NCI-H524 (cell line): Measurements from ENCODE around the gene RAB40AL.

Source experiments
- DNase-seq, 2 experiments: peaks; one replicate each; lab custom pipeline; 2025; lab: John Stamatoyannopoulos, UW

The RAB40AL gene

GRCh38 chrX:102983205-102983604, 46.1 kb downstream of the RAB40AL start:
- no peak for DNase-seq

DNA sequence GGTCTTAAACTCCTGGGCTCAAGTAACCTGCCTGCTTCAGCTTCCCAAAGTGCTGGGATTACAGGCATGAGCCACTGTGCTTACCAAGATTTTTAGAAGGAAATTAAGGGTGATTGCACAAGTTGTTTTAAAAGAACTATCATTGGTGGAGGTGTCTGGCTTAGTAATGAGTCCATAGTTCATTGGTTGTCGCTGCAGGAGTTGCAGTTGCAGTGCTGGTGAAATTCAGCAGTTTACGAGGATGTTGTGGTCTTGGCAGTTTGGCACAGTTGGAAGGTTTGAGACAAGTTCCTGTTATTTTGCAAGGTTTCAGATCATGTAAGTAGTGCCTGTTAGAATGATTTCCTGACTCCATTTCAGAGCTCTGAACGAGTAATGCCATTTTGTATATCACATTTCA, 48.1 kb downstream of the RAB40AL start:
- DNase-seq = no peak
